GM13976 (cell line): ENCODE measurements around the gene DOCK8.
A peak's percentile ranks its signal among the peaks of the same experiment; 100 is the strongest.

ENCODE experiments used
- DNase-seq: peaks from one replicate; pipeline ENCODE4 v3.0.0; 2012; ENCODE audit warnings: low spot score
- in situ Hi-C: fragments of 300-500 bp; cut with MboI; formaldehyde crosslinking; loops from one replicate; pipeline ENCODE4 v1.12.0; 2022; ENCODE audit warnings: low sequenced_read_pairs, mixed read lengths, inconsistent platforms; ENCODE audit not compliant: unreplicated experiment
- TF ChIP-seq, protein P1 (sequence below): IDR thresholded peaks from 2 replicates; pipeline ENCODE4 v1.5.1; 2012; ENCODE audit warnings: borderline replicate concordance, mild to moderate bottlenecking; ENCODE audit not compliant: insufficient read depth; ENCODE audit errors: extremely low read depth, missing control alignments, control extremely low read depth

Gene DOCK8

DNA sequence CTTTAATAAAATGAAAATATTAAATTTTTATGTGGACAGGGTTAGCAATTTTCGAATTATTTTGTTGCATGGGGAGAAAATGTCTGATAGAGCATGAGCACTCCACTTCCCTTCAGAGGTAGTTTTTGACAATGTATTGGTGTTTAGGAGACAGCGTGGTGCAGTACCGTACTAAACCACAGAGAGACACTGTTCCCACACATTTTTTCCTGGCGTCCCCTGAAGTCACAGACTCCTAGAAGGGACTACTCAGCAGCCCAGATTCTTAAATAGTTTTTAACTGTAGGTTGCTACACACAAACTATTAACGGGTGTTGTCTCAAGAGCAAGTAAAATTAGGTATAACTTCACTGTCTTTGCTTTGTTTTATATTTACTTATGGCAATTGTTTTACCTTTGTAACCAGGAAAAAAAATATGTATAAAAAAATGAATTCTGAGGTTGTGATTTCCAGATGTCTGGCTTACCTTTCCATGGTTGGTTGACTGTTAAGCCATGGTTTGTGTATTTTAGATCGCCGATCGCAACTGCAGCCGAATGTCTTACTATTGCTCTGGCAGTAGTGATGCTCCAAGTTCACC lies 171.2 kb downstream of the DOCK8 start:
- TF ChIP-seq, protein P1, sequence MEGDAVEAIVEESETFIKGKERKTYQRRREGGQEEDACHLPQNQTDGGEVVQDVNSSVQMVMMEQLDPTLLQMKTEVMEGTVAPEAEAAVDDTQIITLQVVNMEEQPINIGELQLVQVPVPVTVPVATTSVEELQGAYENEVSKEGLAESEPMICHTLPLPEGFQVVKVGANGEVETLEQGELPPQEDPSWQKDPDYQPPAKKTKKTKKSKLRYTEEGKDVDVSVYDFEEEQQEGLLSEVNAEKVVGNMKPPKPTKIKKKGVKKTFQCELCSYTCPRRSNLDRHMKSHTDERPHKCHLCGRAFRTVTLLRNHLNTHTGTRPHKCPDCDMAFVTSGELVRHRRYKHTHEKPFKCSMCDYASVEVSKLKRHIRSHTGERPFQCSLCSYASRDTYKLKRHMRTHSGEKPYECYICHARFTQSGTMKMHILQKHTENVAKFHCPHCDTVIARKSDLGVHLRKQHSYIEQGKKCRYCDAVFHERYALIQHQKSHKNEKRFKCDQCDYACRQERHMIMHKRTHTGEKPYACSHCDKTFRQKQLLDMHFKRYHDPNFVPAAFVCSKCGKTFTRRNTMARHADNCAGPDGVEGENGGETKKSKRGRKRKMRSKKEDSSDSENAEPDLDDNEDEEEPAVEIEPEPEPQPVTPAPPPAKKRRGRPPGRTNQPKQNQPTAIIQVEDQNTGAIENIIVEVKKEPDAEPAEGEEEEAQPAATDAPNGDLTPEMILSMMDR = peak; percentile 12
- DNase-seq = no peak
- in situ Hi-C loops = no loop called here

DNA sequence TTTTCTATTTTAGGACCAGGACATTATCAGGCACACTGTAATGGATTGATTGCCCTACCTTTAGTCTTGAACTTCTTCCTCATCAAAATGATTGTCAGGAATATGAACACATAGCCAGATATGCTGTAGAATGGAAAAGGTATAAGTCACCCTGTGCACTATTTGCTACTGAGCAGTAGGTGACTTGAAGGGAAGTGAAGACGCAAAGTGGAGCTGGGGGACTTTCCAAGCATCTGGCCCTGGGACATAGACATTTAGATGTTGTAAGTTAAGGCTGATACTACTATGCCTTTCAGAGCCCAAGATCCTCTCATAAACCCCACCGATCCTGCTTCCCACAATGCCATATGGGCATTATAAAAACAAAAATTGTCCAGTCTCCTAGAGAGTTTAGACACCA lies 174.5 kb downstream of the DOCK8 start:
- no peak for DNase-seq
- in situ Hi-C loops = no loop called here
- TF ChIP-seq, protein P1 = no peak

DNA sequence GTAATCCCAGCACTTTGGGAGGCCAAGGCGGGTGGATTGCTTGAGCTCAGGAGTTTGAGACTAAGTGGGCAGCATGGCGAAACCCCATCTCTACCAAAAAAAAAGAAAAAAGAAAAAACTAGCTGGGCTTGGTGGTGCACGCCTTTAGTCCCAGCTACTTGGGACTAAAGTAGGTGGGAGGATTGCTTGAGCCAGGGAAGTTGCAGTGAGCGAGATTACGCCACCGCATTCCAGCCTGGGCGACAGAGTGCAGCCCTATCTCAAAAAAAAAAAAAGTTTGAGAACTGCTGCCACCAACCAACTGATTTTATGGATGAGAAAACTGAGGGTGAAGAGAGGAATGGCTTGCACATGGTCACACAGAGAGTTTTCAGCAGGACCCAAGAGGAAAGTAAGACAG lies 175.1 kb downstream of the DOCK8 start:
- in situ Hi-C loops = no loop called here
- TF ChIP-seq, protein P1 = no peak
- DNase-seq = no peak

DNA sequence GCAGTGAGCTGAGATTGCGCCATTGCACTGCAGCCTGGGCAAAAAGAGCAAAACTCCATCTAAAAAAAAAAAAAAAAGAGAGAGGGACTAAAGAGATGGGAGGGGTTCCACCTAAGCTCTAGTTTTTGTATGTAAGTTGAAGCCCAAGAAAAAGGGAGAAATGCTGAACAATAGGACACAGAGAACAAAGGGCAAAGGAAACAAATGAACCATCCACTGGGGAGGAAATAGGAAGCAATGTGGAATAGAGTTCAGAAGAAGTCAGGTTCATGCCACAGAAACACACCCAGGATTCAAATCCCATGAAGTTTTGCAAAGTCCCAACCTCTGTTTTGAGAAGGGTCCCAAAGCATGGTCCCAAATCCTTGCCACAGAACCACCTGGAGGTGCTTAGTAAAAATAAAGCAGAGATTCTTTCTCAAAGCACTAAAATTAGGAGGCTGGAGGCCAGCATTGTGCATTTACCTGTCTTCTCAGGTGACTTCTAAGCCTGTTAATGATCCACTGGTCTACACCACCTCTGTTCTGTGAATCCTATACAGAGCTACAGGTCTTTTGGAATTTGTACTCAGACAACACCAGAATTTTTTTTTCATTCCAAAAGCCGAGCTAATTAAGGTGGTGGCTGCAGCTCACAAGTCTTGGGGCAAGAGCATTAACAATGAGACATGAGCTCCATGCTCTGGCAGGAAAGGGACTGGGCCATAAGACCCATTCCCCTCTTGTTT lies 177.6 kb downstream of the DOCK8 start:
- TF ChIP-seq, protein P1 = no peak
- no peak for DNase-seq
- in situ Hi-C loops = no loop called here

DNA sequence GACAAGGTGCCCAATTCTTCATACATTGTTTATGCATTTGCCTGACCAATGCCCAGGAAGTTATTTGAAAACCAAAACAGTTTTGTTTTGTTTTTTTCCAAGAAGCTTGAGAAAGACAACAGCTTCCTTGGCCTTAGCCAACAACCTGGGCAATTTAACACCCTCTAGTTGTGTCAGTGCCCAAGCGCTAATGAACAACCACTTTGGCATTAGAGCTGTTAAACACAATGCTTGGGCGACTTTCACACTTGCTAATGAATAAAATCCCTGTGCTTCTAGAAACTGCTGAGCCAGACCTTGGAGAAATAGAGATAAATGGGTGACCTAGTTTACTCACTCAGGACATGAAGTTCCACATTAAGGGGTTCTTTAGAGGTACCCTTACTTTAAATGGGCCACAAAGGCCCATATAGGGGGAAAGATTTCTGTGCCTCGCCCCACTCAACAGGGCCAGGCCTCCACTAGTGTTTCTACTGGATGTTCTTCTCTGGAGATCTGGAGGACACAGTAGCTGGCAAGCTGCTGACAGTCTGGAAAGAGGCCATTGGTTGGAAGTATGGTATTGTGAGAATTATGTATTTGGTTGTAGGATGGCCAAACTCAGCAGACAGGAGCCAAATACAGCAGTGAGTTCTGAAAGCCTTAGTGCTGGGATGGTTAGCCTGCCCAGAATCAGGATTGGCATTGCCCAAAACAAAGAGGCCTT lies 179.8 kb downstream of the DOCK8 start:
- TF ChIP-seq, protein P1 = no peak
- in situ Hi-C loops = no loop called here
- DNase-seq = no peak

DNA sequence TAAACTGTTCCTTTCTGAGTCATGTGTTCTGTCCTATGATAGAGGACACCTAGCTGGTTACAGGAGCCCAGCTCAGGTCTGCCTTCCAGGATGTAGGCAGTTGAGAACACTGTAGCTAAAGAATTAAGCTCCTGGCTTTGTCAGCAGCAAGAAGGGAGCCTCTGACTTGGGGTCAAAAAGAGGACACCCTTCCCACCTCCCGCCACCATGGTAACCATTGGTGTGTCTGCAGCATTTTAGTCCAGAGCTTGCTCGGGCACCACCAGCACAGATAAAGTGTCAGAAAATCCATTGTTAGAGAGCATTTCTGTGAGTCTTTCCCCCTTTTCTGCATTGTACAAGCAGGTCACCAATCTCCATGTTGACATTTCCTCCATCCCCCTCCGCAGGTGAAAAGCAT lies 181.7 kb downstream of the DOCK8 start:
- in situ Hi-C loops = no loop called here

More for the DNA sequence above, 181.7 kb downstream of the DOCK8 start:
- no peak for DNase-seq
- TF ChIP-seq, protein P1 = no peak
